SK-N-SH (cell line): ENCODE data around the gene SNAI3.

ENCODE experiments used
- ELF1 ChIP-seq: IDR thresholded peaks from 2 replicates; pipeline ENCODE4 v1.4.0; 2012
- EP300 ChIP-seq, 2 experiments: IDR thresholded peaks; 2 replicates each; pipeline versions ENCODE4 v1.4.0 to v1.6.1; 2012; ENCODE audit warnings: borderline replicate concordance in 1 of 2, low read depth in 1 of 2, low read length in 1 of 2
- EZH2phosphoT487 ChIP-seq: fragments of 200-600 bp; sonication (generic); IDR thresholded peaks from 2 replicates; pipeline ENCODE4 v1.6.1; 2017; ENCODE audit warnings: low read depth, mixed run types, mild to moderate bottlenecking, antibody characterized with exemption, moderate library complexity, borderline replicate concordance
- NFIC ChIP-seq: IDR thresholded peaks from 2 replicates; pipeline ENCODE4 v1.4.0; 2012; ENCODE audit warnings: borderline replicate concordance
- POLR2AphosphoS5 ChIP-seq: IDR thresholded peaks from 2 replicates; pipeline ENCODE4 v1.6.1; 2012; ENCODE audit warnings: low read depth, low read length
- RXRA ChIP-seq: IDR thresholded peaks from 2 replicates; pipeline ENCODE4 v1.4.0; 2012; ENCODE audit warnings: low read depth, mild to moderate bottlenecking, borderline replicate concordance
- SIN3A ChIP-seq: IDR thresholded peaks from 2 replicates; pipeline ENCODE4 v1.6.1; 2012; ENCODE audit warnings: low read depth, mild to moderate bottlenecking, low read length, moderate library complexity, borderline replicate concordance
- SMC3 ChIP-seq: IDR thresholded peaks from 2 replicates; pipeline ENCODE4 v1.6.1; 2012; ENCODE audit warnings: low read depth, low read length, improper control_type of control experiment
- TAF1 ChIP-seq: IDR thresholded peaks from 2 replicates; pipeline ENCODE4 v1.6.1; 2012; ENCODE audit warnings: low read depth, mild to moderate bottlenecking, low read length, moderate library complexity, borderline replicate concordance
- TCF12 ChIP-seq: IDR thresholded peaks from 2 replicates; pipeline ENCODE4 v1.4.0; 2012
- TF ChIP-seq, protein P1 (sequence below): fragments of 200-600 bp; sonication (generic); IDR thresholded peaks from 2 replicates; pipeline ENCODE4 v1.6.1; 2017; ENCODE audit warnings: antibody characterized with exemption, mild to moderate bottlenecking, moderate library complexity
- TF ChIP-seq, protein P2 (sequence below): IDR thresholded peaks from 2 replicates; pipeline ENCODE4 v1.4.0; 2012; ENCODE audit warnings: low read depth
- TF ChIP-seq, protein P3 (sequence below): fragments of 150-350 bp; IDR thresholded peaks from 2 replicates; pipeline ENCODE4 v1.6.1; 2016; ENCODE audit warnings: mild to moderate bottlenecking, low read depth, low read length
- TF ChIP-seq, protein P4 (sequence below): IDR thresholded peaks from 2 replicates; pipeline ENCODE4; 2012

DNA sequence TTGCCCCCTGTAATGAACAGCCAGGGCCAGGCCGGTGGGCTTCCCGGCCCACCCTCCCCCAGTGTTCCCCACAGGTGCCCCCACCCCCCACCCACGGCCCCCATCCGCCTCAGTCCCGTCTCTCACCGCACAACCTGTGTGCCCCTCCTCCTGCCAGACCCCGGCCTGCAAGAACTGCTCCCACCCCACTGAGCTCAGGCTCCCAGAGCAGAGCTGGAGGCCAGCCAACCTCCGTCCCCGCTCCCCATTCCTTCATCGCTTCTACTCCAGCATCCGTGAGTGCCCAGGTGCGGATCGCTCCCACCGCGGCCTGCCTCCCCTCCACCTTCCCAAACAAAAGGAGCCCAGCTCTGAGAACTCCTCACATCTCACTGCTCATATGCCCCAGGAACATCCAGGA, 27.6 kb downstream of the SNAI3 start:
- TF ChIP-seq, protein P1, sequence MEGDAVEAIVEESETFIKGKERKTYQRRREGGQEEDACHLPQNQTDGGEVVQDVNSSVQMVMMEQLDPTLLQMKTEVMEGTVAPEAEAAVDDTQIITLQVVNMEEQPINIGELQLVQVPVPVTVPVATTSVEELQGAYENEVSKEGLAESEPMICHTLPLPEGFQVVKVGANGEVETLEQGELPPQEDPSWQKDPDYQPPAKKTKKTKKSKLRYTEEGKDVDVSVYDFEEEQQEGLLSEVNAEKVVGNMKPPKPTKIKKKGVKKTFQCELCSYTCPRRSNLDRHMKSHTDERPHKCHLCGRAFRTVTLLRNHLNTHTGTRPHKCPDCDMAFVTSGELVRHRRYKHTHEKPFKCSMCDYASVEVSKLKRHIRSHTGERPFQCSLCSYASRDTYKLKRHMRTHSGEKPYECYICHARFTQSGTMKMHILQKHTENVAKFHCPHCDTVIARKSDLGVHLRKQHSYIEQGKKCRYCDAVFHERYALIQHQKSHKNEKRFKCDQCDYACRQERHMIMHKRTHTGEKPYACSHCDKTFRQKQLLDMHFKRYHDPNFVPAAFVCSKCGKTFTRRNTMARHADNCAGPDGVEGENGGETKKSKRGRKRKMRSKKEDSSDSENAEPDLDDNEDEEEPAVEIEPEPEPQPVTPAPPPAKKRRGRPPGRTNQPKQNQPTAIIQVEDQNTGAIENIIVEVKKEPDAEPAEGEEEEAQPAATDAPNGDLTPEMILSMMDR, result no peak
- TF ChIP-seq SIN3A, result no peak
- TF ChIP-seq SMC3, result no peak
- no peak for TF ChIP-seq POLR2AphosphoS5
- TF ChIP-seq ELF1, result no peak
- TF ChIP-seq, protein P2, sequence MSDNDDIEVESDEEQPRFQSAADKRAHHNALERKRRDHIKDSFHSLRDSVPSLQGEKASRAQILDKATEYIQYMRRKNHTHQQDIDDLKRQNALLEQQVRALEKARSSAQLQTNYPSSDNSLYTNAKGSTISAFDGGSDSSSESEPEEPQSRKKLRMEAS, result no peak
- TF ChIP-seq TAF1, result no peak
- TF ChIP-seq, protein P3, sequence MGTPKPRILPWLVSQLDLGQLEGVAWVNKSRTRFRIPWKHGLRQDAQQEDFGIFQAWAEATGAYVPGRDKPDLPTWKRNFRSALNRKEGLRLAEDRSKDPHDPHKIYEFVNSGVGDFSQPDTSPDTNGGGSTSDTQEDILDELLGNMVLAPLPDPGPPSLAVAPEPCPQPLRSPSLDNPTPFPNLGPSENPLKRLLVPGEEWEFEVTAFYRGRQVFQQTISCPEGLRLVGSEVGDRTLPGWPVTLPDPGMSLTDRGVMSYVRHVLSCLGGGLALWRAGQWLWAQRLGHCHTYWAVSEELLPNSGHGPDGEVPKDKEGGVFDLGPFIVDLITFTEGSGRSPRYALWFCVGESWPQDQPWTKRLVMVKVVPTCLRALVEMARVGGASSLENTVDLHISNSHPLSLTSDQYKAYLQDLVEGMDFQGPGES, result no peak
- no peak for TF ChIP-seq RXRA
- TF ChIP-seq, protein P4, sequence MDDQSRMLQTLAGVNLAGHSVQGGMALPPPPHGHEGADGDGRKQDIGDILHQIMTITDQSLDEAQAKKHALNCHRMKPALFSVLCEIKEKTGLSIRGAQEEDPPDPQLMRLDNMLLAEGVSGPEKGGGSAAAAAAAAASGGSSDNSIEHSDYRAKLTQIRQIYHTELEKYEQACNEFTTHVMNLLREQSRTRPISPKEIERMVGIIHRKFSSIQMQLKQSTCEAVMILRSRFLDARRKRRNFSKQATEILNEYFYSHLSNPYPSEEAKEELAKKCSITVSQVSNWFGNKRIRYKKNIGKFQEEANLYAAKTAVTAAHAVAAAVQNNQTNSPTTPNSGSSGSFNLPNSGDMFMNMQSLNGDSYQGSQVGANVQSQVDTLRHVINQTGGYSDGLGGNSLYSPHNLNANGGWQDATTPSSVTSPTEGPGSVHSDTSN, result no peak
- no peak for TF ChIP-seq TCF12
- TF ChIP-seq EZH2phosphoT487, result no peak
- no peak for TF ChIP-seq EP300 (IDR thresholded peaks at IDR 0.05; ENCODE audit: borderline replicate concordance in 1 of 2, low read depth in 1 of 2, low read length in 1 of 2)
- TF ChIP-seq NFIC, result no peak
